K562 treated with DMSO at 1 percent for 4 hours (cell line): ENCODE measurements around the gene DDRGK1. TPM values are rescaled to one million over a fixed set of nuclear protein-coding genes. Genes with fewer than 3 reads are reported as not detected.

Experiments used
- total RNA-seq: library from RNA; unstranded; fragments of 300-600 nt; gene quantifications from 2 replicates; pipeline ENCODE4 v1.2.3, GENCODE V29; 2022; ENCODE audit not compliant: insufficient read depth

DDRGK1 gene
- 28.3 and 29.0 TPM in 2 replicates for total RNA-seq

GRCh38 chr20:3204124-3204794, at the start of gene DDRGK1:
Gene DDRGK1 (minus strand): TSS chr20:3204682. CDS start chr20:3204627, 55 bp downstream.

DNA sequence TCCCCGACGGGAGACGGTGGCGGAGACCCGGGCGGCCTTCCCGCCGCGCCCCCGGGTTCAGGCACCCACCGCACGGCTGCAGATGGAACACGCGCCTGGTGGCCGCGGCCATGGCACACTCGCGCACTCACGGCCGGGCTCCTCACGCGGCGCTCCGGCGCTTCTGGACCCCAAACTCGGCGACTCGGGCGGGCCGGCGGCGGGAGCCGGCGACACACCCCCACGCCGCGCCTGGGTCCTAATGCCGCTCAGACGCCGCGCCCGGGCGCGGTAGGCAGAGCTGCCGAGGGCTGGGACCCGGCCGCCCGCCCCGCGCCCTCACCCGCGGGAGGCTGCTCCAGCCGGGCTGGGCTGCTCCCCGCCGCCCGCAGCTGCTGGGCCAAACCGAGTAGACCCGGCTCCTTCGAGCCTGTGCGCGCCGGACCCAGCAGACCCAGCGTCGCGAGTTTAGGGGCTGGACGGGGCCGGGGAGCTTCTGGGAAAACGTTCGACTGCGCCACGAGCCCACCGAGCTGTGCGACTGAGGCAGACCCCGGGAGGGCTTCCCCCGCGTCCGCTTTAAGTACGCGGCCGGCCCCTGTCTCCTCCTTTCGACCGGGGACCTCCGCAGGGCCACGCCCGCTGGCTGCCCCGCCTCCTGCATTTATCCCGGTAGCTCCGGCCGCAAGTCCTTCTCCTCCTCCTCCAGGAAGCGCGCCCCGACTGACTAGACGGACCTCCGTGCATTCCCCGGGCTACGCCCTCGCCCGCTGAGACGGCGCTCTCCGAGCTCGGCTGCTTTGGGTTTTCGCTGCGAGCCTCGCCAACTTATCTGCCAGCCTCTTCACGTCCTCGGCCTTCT, 34.8 kb upstream of the DDRGK1 start, which contains the start of gene SLC4A11:
TSS of gene SLC4A11 (minus strand) at position 165 of the 841 bp plus-strand sequence. CDS start at position 112, 53 bp downstream.

DNA sequence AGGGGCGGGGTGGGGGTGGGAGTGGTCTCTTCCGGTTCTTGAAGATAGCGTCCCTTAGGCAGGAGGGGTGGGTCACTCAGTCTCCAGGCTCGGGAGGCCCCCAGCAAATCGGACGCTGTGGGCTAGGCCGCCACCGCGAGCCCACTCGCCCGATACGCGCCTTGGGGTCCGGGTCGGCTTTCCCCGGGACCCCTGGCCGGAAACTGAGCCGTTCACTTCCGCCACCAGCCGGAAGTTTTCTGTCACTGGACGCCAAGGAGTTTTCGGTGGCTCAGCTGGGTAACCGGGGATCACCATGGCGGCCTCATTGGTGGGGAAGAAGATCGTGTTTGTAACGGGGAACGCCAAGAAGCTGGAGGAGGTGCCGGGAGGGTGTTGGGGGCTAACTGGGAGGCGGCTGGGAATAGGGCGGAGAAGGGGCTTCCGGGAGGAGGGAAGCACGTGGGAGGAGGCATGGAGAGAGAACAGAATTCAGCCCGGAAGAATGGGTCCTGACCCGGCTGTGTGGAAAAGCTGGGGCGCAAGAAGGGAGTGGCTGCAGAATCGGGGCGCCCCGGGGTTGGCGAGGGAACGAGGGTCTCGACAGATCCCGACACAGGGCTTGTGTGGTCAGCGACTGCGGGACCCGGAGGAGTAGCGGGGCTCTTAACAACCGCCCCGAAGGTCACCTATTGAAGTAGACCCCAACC, 4.9 kb upstream of the DDRGK1 start, which contains the start of gene ITPA:
TSS of gene ITPA (plus strand) at position 242 of the 689 bp plus-strand sequence. CDS start at position 296, 54 bp downstream.

DNA sequence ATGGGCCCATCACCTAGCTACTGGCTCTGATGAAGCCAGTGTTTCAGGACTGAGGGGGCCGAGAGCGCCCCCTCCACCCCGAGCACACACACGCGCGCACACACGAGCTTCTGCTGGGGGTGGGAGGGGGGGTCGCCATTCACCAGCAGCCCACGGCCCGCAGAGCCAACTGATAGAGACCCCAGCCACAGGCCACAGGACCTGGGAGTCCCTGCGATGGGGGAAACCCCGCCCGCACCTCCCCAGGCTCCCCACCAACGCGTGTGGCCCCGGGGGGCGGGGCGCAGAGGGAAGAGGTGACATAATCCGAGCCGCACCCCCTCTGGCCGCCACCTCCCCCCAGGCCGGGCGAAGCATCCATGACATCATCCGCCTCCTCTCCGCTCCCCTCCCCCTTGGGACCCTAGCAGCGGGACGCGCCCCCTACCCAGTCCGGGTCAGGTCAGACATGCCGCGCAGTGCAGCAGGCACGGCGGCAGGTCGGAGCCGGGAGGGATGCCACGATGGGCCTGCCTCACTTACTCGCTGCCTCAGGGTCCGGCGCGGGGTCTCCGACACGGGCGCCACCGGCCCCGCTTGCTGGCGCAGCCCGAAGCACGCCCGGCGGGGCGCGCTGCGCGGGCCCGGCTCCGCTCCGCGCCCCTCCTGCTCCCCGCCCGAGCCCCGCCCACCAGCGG, 31.4 kb downstream of the DDRGK1 start, which contains the start of gene LZTS3:
TSS of gene LZTS3 (minus strand) at position 617 of the 677 bp plus-strand sequence. CDS start 6,386 bp downstream, outside the sequence.

Other genes starting within 250 kb of the DDRGK1 start
- not detected in 2 replicates for gene GNRH2, start 161.1 kb downstream of the DDRGK1 start, total RNA-seq
- 26.8 and 31.2 TPM in 2 replicates for gene MRPS26, start 158.6 kb downstream of the DDRGK1 start, total RNA-seq
- gene OXT, start 133.1 kb downstream of the DDRGK1 start, total RNA-seq: not detected in 2 replicates
- gene AVP, start 120.0 kb downstream of the DDRGK1 start, total RNA-seq: not detected in 2 replicates
- 12.9 and 19.2 TPM in 2 replicates for gene FASTKD5, start 44.8 kb downstream of the DDRGK1 start, total RNA-seq
- 3.0 and 3.7 TPM in 2 replicates for gene UBOX5, start 44.8 kb downstream of the DDRGK1 start, total RNA-seq
- 2.2 and 2.4 TPM in 2 replicates for gene LZTS3, start 31.1 kb downstream of the DDRGK1 start, total RNA-seq
- 38.6 and 52.7 TPM in 2 replicates for gene ITPA, start 4.8 kb upstream of the DDRGK1 start, total RNA-seq
- gene SLC4A11, start 34.5 kb upstream of the DDRGK1 start, total RNA-seq: 0.46 TPM in 1 of 2 replicates, not detected in the other
- 1.2 and 2.0 TPM in 2 replicates for gene DNAAF9, start 203.0 kb upstream of the DDRGK1 start, total RNA-seq